HCT116 (cell line): Measurements from ENCODE around the gene CADPS2. TPM values are rescaled to one million over a fixed set of nuclear protein-coding genes. Genes with fewer than 3 reads are reported as not detected.

ENCODE experiments used
- ATAC-seq: fragments of 200-7000 bp; cut with Tn5 transposase; 2 replicates; pipeline ENCODE4 v1.9.1; 2020; ENCODE audit warnings: mild to moderate bottlenecking, moderate library complexity
- BruUV-seq: library from RNA; stranded (reverse); fragments of 400-500 nt; replicated peaks from 2 replicates; lab custom pipeline; 2021; lab: Mats Ljungman, UMichigan
- CTCF ChIA-PET: fragments of 300-600 bp; sonication (Branson Sonifier 250); formaldehyde crosslinking; loops from one replicate; lab custom pipeline; 2021; ENCODE audit warnings: antibody characterized with exemption; lab: Charles Lee
- POLR2A ChIA-PET: fragments of 300-600, 350-600 bp; sonication (Branson Sonifier 250); formaldehyde crosslinking; loops from one replicate; lab custom pipeline; 2021; ENCODE audit warnings: antibody characterized with exemption; lab: Charles Lee
- RAD21 ChIA-PET, 2 experiments: fragments of 300-600 bp; sonication (Branson Sonifier 250); formaldehyde crosslinking; loops; one replicate each; lab custom pipeline; 2023; ENCODE audit warnings: low total read pairs in 2 of 2; ENCODE audit not compliant: uncharacterized antibody in 2 of 2, unreplicated experiment in 2 of 2, low non-redundant PET in 1 of 2; lab: Charles Lee
- DNase-seq: peaks from one replicate; pipeline ENCODE4 v3.0.0-alpha.2; 2010; ENCODE audit warnings: low read depth, low spot score
- H2AFZ ChIP-seq: fragments of 200-600 bp; shearing (Covaris generic), sonication (generic); 2 replicates; pipeline ENCODE4 v1.6.1; 2017; ENCODE audit warnings: low read depth, mixed run types, mixed read lengths, antibody characterized with exemption, low read length; ENCODE audit not compliant: poor library complexity, severe bottlenecking
- H3K27ac ChIP-seq: 2 replicates; pipeline ENCODE4 v1.5.1; 2012; ENCODE audit warnings: low read depth, low read length
- H3K27me3 ChIP-seq: fragments of 200-600 bp; sonication (generic); 2 replicates; pipeline ENCODE4 v1.6.1; 2016; ENCODE audit warnings: mixed run types, low read length, mixed read lengths; ENCODE audit not compliant: insufficient read depth
- H3K36me3 ChIP-seq, 2 experiments: fragments of 200-500 bp in 1 of 2; fragments of 200-600 bp in 1 of 2; sonication (Bioruptor generic) in 1 of 2; sonication (generic) in 1 of 2; 2 replicates each; pipeline versions ENCODE4 v1.5.1 to v1.6.1; 2014 to 2016; ENCODE audit warnings: low read length in 2 of 2, inconsistent platforms in 1 of 2, mixed read lengths in 1 of 2, mixed run types in 1 of 2; ENCODE audit not compliant: insufficient read depth in 2 of 2, control insufficient read depth in 1 of 2
- H3K4me1 ChIP-seq, 2 experiments: fragments of 200-600 bp in 1 of 2; sonication (generic) in 1 of 2; 2 replicates each; pipeline versions ENCODE4 v1.5.1 to v1.6.1; 2012 to 2017; ENCODE audit warnings: low read length in 2 of 2, inconsistent platforms in 1 of 2, mild to moderate bottlenecking in 1 of 2, mixed read lengths in 1 of 2, mixed run types in 1 of 2, moderate library complexity in 1 of 2; ENCODE audit not compliant: insufficient read depth in 2 of 2, control insufficient read depth in 1 of 2
- H3K4me2 ChIP-seq: fragments of 200-600 bp; sonication (generic); 2 replicates; pipeline ENCODE4 v1.6.1; 2017; ENCODE audit warnings: mixed run types, low read length, mixed read lengths
- H3K4me3 ChIP-seq, 2 experiments: fragments of 200-600 bp in 1 of 2; sonication (generic) in 1 of 2; replicated peaks in 1 of 2; 2 replicates each; pipeline ENCODE4 v1.5.1; 2011 to 2016; ENCODE audit warnings: low read length in 2 of 2, control low read depth in 1 of 2, low read depth in 1 of 2, mild to moderate bottlenecking in 1 of 2, mixed read lengths in 1 of 2, mixed run types in 1 of 2
- H3K79me2 ChIP-seq: fragments of 200-600 bp; sonication (generic); 2 replicates; pipeline ENCODE4 v1.6.1; 2017; ENCODE audit warnings: mild to moderate bottlenecking, mixed run types, low read length, moderate library complexity, mixed read lengths; ENCODE audit not compliant: insufficient read depth
- H3K9ac ChIP-seq: fragments of 200-600 bp; sonication (generic); 2 replicates; pipeline ENCODE4 v1.6.1; 2016; ENCODE audit warnings: low read length, mixed read lengths
- H3K9me2 ChIP-seq: fragments of 200-600 bp; sonication (generic), shearing (Covaris generic); 2 replicates; pipeline ENCODE4 v1.6.1; 2017; ENCODE audit warnings: mixed run types, mild to moderate bottlenecking, moderate library complexity; ENCODE audit not compliant: insufficient read depth
- H3K9me3 ChIP-seq, 2 experiments: fragments of 200-500 bp in 1 of 2; fragments of 200-600 bp in 1 of 2; sonication (Bioruptor generic) in 1 of 2; sonication (generic) in 1 of 2; 2 replicates each; pipeline ENCODE4 v1.6.1; 2014 to 2017; ENCODE audit warnings: low read length in 2 of 2, mixed read lengths in 2 of 2, inconsistent platforms in 1 of 2, low read depth in 1 of 2, mild to moderate bottlenecking in 1 of 2, mixed run types in 1 of 2, moderate library complexity in 1 of 2; ENCODE audit not compliant: control insufficient read depth in 1 of 2, insufficient read depth in 1 of 2
- H4K20me1 ChIP-seq: fragments of 200-600 bp; sonication (generic), shearing (Covaris generic); 2 replicates; pipeline ENCODE4 v1.6.1; 2017; ENCODE audit warnings: mixed run types, mild to moderate bottlenecking, moderate library complexity; ENCODE audit not compliant: insufficient read depth
- CBX3 ChIP-seq: IDR thresholded peaks from 2 replicates; pipeline ENCODE4 v1.6.1; 2012; ENCODE audit warnings: low read depth
- CEBPB ChIP-seq: IDR thresholded peaks from 2 replicates; pipeline ENCODE4 v1.6.1; 2012; ENCODE audit warnings: low read depth
- EGR1 ChIP-seq: IDR thresholded peaks from 2 replicates; pipeline ENCODE4 v1.6.1; 2012; ENCODE audit warnings: low read depth
- ELF1 ChIP-seq: IDR thresholded peaks from 2 replicates; pipeline ENCODE4 v1.6.1; 2012; ENCODE audit warnings: low read depth, borderline replicate concordance
- EZH2 ChIP-seq: fragments of 200-600 bp; sonication (generic); IDR thresholded peaks from 2 replicates; pipeline ENCODE4 v1.6.1; 2017; ENCODE audit warnings: antibody characterized with exemption, mixed run types
- EZH2phosphoT487 ChIP-seq: fragments of 200-600 bp; IDR thresholded peaks from 2 replicates; pipeline ENCODE4 v1.6.1; 2018; ENCODE audit warnings: antibody characterized with exemption, borderline replicate concordance
- JUND ChIP-seq: IDR thresholded peaks from 2 replicates; pipeline ENCODE4 v1.6.1; 2012
- MAX ChIP-seq: IDR thresholded peaks from 2 replicates; pipeline ENCODE4 v1.6.1; 2012
- RAD21 ChIP-seq: IDR thresholded peaks from 2 replicates; pipeline ENCODE4 v1.6.1; 2012; ENCODE audit warnings: low read depth, mild to moderate bottlenecking
- REST ChIP-seq: IDR thresholded peaks from 2 replicates; pipeline ENCODE4 v1.6.1; 2012; ENCODE audit warnings: low read depth
- SIN3A ChIP-seq: IDR thresholded peaks from 2 replicates; pipeline ENCODE4 v1.6.1; 2012; ENCODE audit warnings: low read depth
- SP1 ChIP-seq: IDR thresholded peaks from 2 replicates; pipeline ENCODE4 v1.6.1; 2012; ENCODE audit warnings: low read depth
- SRF ChIP-seq: IDR thresholded peaks from 2 replicates; pipeline ENCODE4 v1.6.1; 2012; ENCODE audit warnings: low read depth
- TCF7L2 ChIP-seq: IDR thresholded peaks from 2 replicates; pipeline ENCODE4 v1.7.0; 2011; ENCODE audit warnings: borderline replicate concordance, inconsistent platforms; ENCODE audit not compliant: insufficient read depth, insufficient read length; ENCODE audit errors: extremely low read depth
- YY1 ChIP-seq: IDR thresholded peaks from 2 replicates; pipeline ENCODE4 v1.6.1; 2011; ENCODE audit warnings: low read length, low read depth, moderate library complexity, mild to moderate bottlenecking; ENCODE audit not compliant: insufficient replicate concordance; ENCODE audit errors: extremely low read depth
- ZFX ChIP-seq: fragments of 450-650 bp; IDR thresholded peaks from 2 replicates; pipeline ENCODE4 v1.6.1; 2017
- intact Hi-C: fragments of 100-400 bp; cut with micrococcal nuclease; formaldehyde crosslinking; loops from 2 replicates; pipeline ENCODE4 v1.10.0; 2022
- total RNA-seq: library from RNA; stranded (reverse); gene quantifications from one replicate; pipeline ENCODE4 v1.2.1, GENCODE V29; 2021; ENCODE audit not compliant: unreplicated experiment
- TF ChIP-seq, protein P1 (sequence below), 3 experiments: fragments of 200-600 bp in 1 of 3; sonication (generic) in 1 of 3; IDR thresholded peaks in 2 of 3; conservative IDR thresholded peaks in 1 of 3; 2 replicates each; pipeline ENCODE4 v1.5.1; 2012 to 2017; ENCODE audit warnings: low read depth in 2 of 3, low read length in 2 of 3, antibody characterized with exemption in 1 of 3, borderline replicate concordance in 1 of 3, control low read depth in 1 of 3, mild to moderate bottlenecking in 1 of 3, mixed read lengths in 1 of 3, mixed run types in 1 of 3, moderate library complexity in 1 of 3; ENCODE audit not compliant: insufficient read depth in 1 of 3
- TF ChIP-seq, protein P2 (sequence below): IDR thresholded peaks from 2 replicates; pipeline ENCODE4 v1.6.1; 2012

CADPS2 gene
- total RNA-seq, 1 experiment from 2014 or later, result 7.5 TPM

GRCh38 chr7:122803851-122804250, 82.4 kb downstream of the CADPS2 start:
- intact Hi-C loops, result loop anchor here (2.0 kb wide), 1 partner anchor 351 kb away; no protein-coding TSS in a partner anchor
- no peak overlapping the region for H3K9ac ChIP-seq
- no TSS peak for BruUV-seq
- H3K4me3 ChIP-seq, result no peak overlapping the region
- H3K79me2 ChIP-seq, result no peaks in the 10 kb centered on the region
- H3K27me3 ChIP-seq, result no peaks in the 10 kb centered on the region
- H3K4me2 ChIP-seq, result no peak overlapping the region
- H4K20me1 ChIP-seq, result no peaks in the 10 kb centered on the region
- RAD21 ChIA-PET, result interaction anchor here in 1 of 2 experiments (0.7 kb wide), 1 partner anchor 10 kb away, joined by 3 read pairs; no protein-coding TSS in a partner anchor
- no peaks in the 10 kb centered on the region for H3K9me2 ChIP-seq
- no peak overlapping the region for H3K27ac ChIP-seq
- no peak for DNase-seq
- H2AFZ ChIP-seq, result no peak overlapping the region
- TF ChIP-seq CBX3 (no peak), YY1 (no peak), EZH2 (no peak), JUND (no peak), TCF7L2 (no peak), SRF (no peak), SP1 (no peak), EZH2phosphoT487 (no peak), EGR1 (no peak), REST (no peak), MAX (no peak), ELF1 (no peak), RAD21 (no peak), ZFX (no peak), SIN3A (no peak), CEBPB (no peak)
- TF ChIP-seq, protein P1, sequence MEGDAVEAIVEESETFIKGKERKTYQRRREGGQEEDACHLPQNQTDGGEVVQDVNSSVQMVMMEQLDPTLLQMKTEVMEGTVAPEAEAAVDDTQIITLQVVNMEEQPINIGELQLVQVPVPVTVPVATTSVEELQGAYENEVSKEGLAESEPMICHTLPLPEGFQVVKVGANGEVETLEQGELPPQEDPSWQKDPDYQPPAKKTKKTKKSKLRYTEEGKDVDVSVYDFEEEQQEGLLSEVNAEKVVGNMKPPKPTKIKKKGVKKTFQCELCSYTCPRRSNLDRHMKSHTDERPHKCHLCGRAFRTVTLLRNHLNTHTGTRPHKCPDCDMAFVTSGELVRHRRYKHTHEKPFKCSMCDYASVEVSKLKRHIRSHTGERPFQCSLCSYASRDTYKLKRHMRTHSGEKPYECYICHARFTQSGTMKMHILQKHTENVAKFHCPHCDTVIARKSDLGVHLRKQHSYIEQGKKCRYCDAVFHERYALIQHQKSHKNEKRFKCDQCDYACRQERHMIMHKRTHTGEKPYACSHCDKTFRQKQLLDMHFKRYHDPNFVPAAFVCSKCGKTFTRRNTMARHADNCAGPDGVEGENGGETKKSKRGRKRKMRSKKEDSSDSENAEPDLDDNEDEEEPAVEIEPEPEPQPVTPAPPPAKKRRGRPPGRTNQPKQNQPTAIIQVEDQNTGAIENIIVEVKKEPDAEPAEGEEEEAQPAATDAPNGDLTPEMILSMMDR (IDR thresholded peaks at IDR 0.05 in 2 of 3, conservative IDR thresholded peaks at IDR 0.05 in 1 of 3; ENCODE audit: borderline replicate concordance in 1 of 3, insufficient read depth in 1 of 3, low read depth in 2 of 3, low read length in 2 of 3), result no peak
- TF ChIP-seq, protein P2, sequence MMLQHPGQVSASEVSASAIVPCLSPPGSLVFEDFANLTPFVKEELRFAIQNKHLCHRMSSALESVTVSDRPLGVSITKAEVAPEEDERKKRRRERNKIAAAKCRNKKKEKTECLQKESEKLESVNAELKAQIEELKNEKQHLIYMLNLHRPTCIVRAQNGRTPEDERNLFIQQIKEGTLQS, result no peak
- TF ChIP-seq, all 23 proteins: peak for 0
- Histone ChIP-seq H3K9me3 (no peaks in the 10 kb centered on the region), H3K36me3 (no peaks in the 10 kb centered on the region), H3K4me1 (no peaks in the 10 kb centered on the region; a peak in 1 of 4 replicates)
- no peak for ATAC-seq
- ChIA-PET POLR2A (no interaction called here), CTCF (interaction anchor here (0.7 to 1.6 kb wide), 10 partner anchors 9 to 563 kb away, joined by 3 to 10 read pairs (median 4); partner anchors contain the start of gene CADPS2)
